ENCODE measurements around the gene PEX11A. TPM values are rescaled to one million over a fixed set of nuclear protein-coding genes. Genes with fewer than 3 reads are reported as not detected.

Gene PEX11A
- total RNA-seq, 4 donors from 2014 or later: 17.4 to 39.5 (median 20.6) TPM

- H3K36me3 ChIP-seq: peaks cover 21 to 46% of the 10 kb centered on the region in 2 donors
- no peaks in the 10 kb centered on the region for H3K9me3 ChIP-seq
- no peak for DNase-seq
- no peak overlapping the region for H3K4me3 ChIP-seq (replicated peaks in 1 of 3)
- intact Hi-C loops (cut with DNase I): no loop called here
- 86 to 89% methylated on average over 10 of the region's 10 CpGs for WGBS, 2 donors
- H3K27ac ChIP-seq: no peak overlapping the region
- no peaks in the 10 kb centered on the region for H3K27me3 ChIP-seq
- no peaks in the 10 kb centered on the region for H3K4me1 ChIP-seq
- no peak for TF ChIP-seq CTCF (IDR thresholded peaks at IDR 0.05)
- TF ChIP-seq POLR2A (IDR thresholded peaks at IDR 0.05): no peak
These were observed 58.7 kb downstream of the PEX11A start for GRCh38 chr15:89631902-89632264.

Small RNA genes within 50 kb of the gene (small RNA-seq; reads per million reads assigned to genes)
- not detected for gene RNU6-132P

Other genes with a start within 250 kb of the PEX11A start
- gene RHCG, start 194.2 kb downstream of the PEX11A start, total RNA-seq: not detected
- gene TICRR, start 115.3 kb downstream of the PEX11A start, total RNA-seq: under 1 TPM in 2 of 4 donors, not detected in 2; under 0.01 to 0.21 TPM
- 10 to 100 TPM in 1 of 4 donors, 1 to 10 TPM in 3; 6.8 to 10.1 (median 8.3) TPM for gene KIF7, start 35.3 kb downstream of the PEX11A start, total RNA-seq
- 1 to 10 TPM; 3.3 to 9.9 (median 6.0) TPM for gene PLIN1, start 11.4 kb downstream of the PEX11A start, total RNA-seq
- gene WDR93, start 57 bp upstream of the PEX11A start, total RNA-seq: 1 to 10 TPM; 1.1 to 2.3 (median 2.3) TPM
- gene MESP1, start 60.5 kb upstream of the PEX11A start, total RNA-seq: 1 to 10 TPM in 3 of 4 donors, not detected in 1; 1.9 to 2.6 (median 2.1) TPM
- gene MESP2, start 85.6 kb upstream of the PEX11A start, total RNA-seq: under 1 TPM in 2 of 4 donors, not detected in 2; 0.34 to 0.67 TPM
- gene ANPEP, start 124.1 kb upstream of the PEX11A start, total RNA-seq: 10 to 100 TPM in 1 of 4 donors, 1 to 10 TPM in 3; 7.2 to 11.7 (median 9.4) TPM
- 10 to 100 TPM; 59.6 to 98.6 (median 67.6) TPM for gene AP3S2, start 203.2 kb upstream of the PEX11A start, total RNA-seq
- gene ARPIN, start 222.2 kb upstream of the PEX11A start, total RNA-seq: 10 to 100 TPM; 21.4 to 26.5 (median 24.1) TPM

Measured in thyroid gland (tissue), 4 donors.